Liver (tissue), 3 donors: ENCODE measurements around the gene MARS1.

Source experiments
- EGR1 ChIP-seq, 2 donors: IDR thresholded peaks; 2 replicates each; pipeline ENCODE4 v1.6.1; 2016 to 2018; ENCODE audit warnings: antibody characterized with exemption in 2 of 2, low read depth in 2 of 2
- GABPA ChIP-seq, 2 donors: IDR thresholded peaks in 1 of 2; conservative IDR thresholded peaks in 1 of 2; 2 replicates each; pipeline ENCODE4 v1.6.1; 2016; ENCODE audit warnings: antibody characterized with exemption in 2 of 2, mild to moderate bottlenecking in 1 of 2, moderate library complexity in 1 of 2
- HNF4A ChIP-seq, 2 donors: conservative IDR thresholded peaks; 2 replicates each; pipeline ENCODE4 v1.6.1; 2016; ENCODE audit warnings: antibody characterized with exemption in 2 of 2, mild to moderate bottlenecking in 2 of 2
- JUND ChIP-seq, 2 donors: IDR thresholded peaks; 2 replicates each; pipeline ENCODE4 v1.6.1; 2016; ENCODE audit warnings: antibody characterized with exemption in 2 of 2
- NR2F2 ChIP-seq: IDR thresholded peaks from 2 replicates; pipeline ENCODE4 v1.6.1; 2016; ENCODE audit warnings: antibody characterized with exemption
- RAD21 ChIP-seq, 2 donors: IDR thresholded peaks; 2 replicates each; pipeline ENCODE4 v1.6.1; 2016; ENCODE audit warnings: antibody characterized with exemption in 2 of 2, mild to moderate bottlenecking in 2 of 2
- SP1 ChIP-seq: IDR thresholded peaks from 2 replicates; pipeline ENCODE4 v1.6.1; 2018; ENCODE audit warnings: antibody characterized with exemption, mild to moderate bottlenecking
- TAF1 ChIP-seq: conservative IDR thresholded peaks from 2 replicates; pipeline ENCODE4 v1.6.1; 2016; ENCODE audit warnings: antibody characterized with exemption, mild to moderate bottlenecking
- YY1 ChIP-seq: IDR thresholded peaks from 2 replicates; pipeline ENCODE4 v1.6.1; 2016; ENCODE audit warnings: antibody characterized with exemption, mild to moderate bottlenecking
- TF ChIP-seq, protein P1 (sequence below): fragments of 150-350 bp; IDR thresholded peaks from 2 replicates; pipeline ENCODE4 v1.5.1; 2017; ENCODE audit warnings: improper control_type of control experiment, low read depth, low read length; ENCODE audit not compliant: missing input control
- TF ChIP-seq, protein P2 (sequence below): IDR thresholded peaks from 2 replicates; pipeline ENCODE4 v1.6.1; 2016; ENCODE audit warnings: antibody characterized with exemption
- TF ChIP-seq, protein P3 (sequence below): IDR thresholded peaks from 2 replicates; pipeline ENCODE4 v1.6.1; 2016; ENCODE audit warnings: antibody characterized with exemption, mild to moderate bottlenecking
- TF ChIP-seq, protein P4 (sequence below): IDR thresholded peaks from 2 replicates; pipeline ENCODE4 v1.6.1; 2016; ENCODE audit warnings: antibody characterized with exemption
- TF ChIP-seq, protein P5 (sequence below): IDR thresholded peaks from 2 replicates; pipeline ENCODE4 v1.6.1; 2016; ENCODE audit warnings: antibody characterized with exemption
- donor health status: healthy.
- donor health status: healthy.

DNA sequence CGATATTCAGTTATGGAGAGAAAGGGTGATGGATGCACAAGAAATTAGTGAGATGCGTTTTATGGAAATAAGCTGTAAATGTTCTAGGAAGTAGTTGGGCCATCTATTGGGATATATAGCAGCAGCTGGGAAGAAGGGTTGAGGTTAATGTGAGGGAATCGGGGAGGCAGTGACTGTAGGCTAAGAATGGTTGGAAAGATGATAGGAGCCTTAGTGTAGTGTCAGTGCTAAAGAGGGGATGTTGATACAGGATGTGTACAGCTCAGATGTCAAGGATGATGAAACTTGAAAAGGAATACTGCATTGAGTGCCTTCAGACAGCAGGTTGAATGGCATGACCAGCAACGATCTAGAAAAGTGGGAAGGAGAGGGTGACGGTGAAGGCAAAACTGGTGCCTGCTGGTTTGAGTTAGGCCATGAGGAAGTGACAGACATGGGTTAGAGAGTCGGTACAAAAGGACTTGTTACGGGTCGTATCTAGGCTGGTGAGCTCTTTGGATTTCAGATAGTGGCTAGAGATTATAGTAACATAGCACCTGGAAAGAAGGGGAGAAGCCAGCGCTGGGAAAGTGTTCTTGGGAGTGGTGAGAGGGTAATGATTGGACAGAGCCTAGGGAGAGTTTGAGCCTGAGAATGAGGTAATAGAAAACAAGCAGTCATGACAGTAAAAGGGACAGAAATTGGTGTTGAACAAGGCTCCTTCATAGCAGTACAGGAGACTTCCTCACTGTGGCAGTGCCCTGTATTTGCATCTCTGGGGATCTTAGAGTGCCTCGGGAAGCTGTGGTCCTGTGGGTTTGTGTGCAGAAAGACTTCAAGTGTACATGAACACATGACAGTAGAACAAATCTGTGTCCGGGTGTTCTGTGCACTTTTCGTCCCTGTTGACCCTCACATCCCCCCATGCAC is 9.6 kb downstream of the MARS1 start:
- TF ChIP-seq, protein P1, sequence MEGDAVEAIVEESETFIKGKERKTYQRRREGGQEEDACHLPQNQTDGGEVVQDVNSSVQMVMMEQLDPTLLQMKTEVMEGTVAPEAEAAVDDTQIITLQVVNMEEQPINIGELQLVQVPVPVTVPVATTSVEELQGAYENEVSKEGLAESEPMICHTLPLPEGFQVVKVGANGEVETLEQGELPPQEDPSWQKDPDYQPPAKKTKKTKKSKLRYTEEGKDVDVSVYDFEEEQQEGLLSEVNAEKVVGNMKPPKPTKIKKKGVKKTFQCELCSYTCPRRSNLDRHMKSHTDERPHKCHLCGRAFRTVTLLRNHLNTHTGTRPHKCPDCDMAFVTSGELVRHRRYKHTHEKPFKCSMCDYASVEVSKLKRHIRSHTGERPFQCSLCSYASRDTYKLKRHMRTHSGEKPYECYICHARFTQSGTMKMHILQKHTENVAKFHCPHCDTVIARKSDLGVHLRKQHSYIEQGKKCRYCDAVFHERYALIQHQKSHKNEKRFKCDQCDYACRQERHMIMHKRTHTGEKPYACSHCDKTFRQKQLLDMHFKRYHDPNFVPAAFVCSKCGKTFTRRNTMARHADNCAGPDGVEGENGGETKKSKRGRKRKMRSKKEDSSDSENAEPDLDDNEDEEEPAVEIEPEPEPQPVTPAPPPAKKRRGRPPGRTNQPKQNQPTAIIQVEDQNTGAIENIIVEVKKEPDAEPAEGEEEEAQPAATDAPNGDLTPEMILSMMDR = no peak
- TF ChIP-seq, protein P2, sequence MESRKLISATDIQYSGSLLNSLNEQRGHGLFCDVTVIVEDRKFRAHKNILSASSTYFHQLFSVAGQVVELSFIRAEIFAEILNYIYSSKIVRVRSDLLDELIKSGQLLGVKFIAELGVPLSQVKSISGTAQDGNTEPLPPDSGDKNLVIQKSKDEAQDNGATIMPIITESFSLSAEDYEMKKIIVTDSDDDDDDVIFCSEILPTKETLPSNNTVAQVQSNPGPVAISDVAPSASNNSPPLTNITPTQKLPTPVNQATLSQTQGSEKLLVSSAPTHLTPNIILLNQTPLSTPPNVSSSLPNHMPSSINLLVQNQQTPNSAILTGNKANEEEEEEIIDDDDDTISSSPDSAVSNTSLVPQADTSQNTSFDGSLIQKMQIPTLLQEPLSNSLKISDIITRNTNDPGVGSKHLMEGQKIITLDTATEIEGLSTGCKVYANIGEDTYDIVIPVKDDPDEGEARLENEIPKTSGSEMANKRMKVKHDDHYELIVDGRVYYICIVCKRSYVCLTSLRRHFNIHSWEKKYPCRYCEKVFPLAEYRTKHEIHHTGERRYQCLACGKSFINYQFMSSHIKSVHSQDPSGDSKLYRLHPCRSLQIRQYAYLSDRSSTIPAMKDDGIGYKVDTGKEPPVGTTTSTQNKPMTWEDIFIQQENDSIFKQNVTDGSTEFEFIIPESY = no peak
- TF ChIP-seq TAF1 (no peak), GABPA (IDR thresholded peaks at IDR 0.05 in 1 of 2, conservative IDR thresholded peaks at IDR 0.05 in 1 of 2) (no peak), JUND (IDR thresholded peaks at IDR 0.05) (no peak), NR2F2 (no peak), HNF4A (conservative IDR thresholded peaks at IDR 0.05) (no peak), EGR1 (IDR thresholded peaks at IDR 0.05; ENCODE audit: low read depth in 2 of 2) (no peak), RAD21 (IDR thresholded peaks at IDR 0.05) (no peak), YY1 (no peak), SP1 (no peak)
- TF ChIP-seq, protein P3, sequence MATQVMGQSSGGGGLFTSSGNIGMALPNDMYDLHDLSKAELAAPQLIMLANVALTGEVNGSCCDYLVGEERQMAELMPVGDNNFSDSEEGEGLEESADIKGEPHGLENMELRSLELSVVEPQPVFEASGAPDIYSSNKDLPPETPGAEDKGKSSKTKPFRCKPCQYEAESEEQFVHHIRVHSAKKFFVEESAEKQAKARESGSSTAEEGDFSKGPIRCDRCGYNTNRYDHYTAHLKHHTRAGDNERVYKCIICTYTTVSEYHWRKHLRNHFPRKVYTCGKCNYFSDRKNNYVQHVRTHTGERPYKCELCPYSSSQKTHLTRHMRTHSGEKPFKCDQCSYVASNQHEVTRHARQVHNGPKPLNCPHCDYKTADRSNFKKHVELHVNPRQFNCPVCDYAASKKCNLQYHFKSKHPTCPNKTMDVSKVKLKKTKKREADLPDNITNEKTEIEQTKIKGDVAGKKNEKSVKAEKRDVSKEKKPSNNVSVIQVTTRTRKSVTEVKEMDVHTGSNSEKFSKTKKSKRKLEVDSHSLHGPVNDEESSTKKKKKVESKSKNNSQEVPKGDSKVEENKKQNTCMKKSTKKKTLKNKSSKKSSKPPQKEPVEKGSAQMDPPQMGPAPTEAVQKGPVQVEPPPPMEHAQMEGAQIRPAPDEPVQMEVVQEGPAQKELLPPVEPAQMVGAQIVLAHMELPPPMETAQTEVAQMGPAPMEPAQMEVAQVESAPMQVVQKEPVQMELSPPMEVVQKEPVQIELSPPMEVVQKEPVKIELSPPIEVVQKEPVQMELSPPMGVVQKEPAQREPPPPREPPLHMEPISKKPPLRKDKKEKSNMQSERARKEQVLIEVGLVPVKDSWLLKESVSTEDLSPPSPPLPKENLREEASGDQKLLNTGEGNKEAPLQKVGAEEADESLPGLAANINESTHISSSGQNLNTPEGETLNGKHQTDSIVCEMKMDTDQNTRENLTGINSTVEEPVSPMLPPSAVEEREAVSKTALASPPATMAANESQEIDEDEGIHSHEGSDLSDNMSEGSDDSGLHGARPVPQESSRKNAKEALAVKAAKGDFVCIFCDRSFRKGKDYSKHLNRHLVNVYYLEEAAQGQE = no peak
- TF ChIP-seq, protein P4, sequence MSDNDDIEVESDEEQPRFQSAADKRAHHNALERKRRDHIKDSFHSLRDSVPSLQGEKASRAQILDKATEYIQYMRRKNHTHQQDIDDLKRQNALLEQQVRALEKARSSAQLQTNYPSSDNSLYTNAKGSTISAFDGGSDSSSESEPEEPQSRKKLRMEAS = no peak
- TF ChIP-seq, protein P5, sequence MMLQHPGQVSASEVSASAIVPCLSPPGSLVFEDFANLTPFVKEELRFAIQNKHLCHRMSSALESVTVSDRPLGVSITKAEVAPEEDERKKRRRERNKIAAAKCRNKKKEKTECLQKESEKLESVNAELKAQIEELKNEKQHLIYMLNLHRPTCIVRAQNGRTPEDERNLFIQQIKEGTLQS = no peak
